ENCODE results near the gene CCL14. TPM values are rescaled to one million over a fixed set of nuclear protein-coding genes. Genes with fewer than 3 reads are reported as not detected.
"Not testable (repeated sequence)": the region's sequence is repeated elsewhere in the genome, so short reads cannot be mapped to it uniquely, and the experiment has no call there.

Gene CCL14
- not detected for total RNA-seq

DNA sequence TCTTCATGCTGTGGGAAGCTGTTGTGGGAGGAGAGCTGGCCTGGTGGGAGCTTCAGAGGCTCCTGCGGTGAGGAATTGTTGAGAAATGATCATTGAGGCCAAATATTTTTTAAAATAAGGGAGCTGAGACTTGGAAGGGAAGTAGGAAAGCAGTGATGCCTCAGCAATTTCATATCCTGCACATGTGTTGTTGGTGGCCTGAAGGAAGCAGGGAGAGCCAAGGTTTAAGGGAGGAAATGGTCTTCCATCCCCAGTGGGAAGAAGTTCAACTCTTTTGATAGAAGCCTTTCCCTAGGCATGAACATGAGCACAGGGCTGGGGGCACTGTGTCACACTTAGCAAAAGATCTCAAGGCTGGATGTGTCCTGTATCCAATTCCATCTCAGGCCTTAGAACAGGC is at the start of gene CCL14:
CCL14 (minus strand) TSS at position 87 of the 400 bp plus-strand sequence; CDS start at position 7, 80 bp downstream.
- no peak for DNase-seq

DNA sequence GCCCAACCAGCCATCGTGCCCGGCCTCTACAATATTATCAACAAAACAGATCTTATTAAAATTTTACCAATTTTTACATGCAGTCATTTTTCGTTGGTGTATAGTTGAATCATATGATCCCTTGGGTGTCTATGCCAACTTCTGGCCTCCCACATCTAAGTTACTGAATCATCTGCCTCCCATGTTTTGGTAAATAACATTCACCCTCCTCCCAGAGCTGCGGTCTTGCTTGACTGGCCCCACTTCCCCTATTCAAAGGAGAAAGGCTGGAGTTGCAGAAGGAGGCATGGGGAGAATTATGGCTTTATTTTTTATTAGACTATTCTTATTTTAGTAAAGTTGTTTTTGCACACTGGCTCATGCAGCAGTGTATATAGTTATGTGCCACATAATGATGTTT is 49.7 kb upstream of the CCL14 start:
- DNase-seq = no peak

DNA sequence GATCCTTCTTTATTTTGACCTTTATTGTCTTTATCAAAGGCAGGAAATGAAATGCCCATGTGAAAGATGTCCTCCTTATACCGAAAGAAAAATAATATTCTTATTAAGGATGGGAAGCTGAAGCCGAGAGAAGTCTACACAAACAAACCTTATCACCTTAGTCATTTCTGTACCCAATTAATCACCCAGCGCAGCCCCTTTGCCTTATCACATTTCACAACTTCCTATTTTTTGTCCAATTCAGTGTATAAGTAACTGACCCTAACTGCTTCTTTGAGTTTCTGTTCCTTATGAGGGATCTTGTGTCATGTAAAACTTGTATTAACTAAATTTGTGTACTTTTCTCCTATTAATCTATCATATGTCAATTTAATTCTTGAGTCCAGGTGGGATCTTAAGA is 47.6 kb upstream of the CCL14 start:
- DNase-seq = no peak

DNA sequence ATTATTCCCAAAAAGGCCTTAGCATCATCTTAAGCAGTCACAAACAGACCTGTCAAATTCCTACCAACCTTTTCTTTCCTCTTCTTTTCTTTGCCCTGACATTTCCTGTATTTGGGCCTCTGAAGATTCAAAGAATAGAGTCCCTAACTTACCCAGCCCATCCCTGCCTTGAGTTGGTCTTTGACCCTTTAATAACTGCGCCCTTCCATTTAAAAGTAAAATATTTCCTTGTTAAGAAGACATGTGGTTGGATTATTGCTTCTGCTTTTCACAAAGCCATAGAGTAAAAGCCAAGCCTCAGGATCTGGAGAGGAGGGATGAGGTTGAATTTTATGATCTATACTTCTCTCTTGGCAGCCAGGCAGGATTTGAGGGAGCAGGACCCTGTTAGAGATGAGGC is 44.4 kb upstream of the CCL14 start:
- DNase-seq = no peak

DNA sequence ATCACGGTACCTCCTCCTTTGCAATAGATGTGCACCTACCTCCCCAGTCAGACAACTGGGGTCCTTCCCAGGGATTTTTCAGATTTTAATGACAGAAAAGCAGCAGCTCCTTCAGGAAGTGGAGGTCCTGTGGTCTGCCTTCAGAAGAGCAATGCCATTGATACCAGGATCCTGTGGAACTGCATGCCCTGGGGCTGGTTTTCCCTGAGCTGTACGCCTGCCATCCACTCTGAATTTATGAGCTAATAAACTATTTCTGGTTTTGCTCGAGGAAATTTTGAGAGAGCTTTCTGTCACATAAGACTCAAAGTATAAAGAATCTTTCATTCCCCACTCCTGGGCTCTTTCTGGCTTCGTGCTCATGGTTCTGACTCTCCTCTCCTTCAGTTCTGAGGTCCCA is 41.2 kb upstream of the CCL14 start:
- DNase-seq = no peak

DNA sequence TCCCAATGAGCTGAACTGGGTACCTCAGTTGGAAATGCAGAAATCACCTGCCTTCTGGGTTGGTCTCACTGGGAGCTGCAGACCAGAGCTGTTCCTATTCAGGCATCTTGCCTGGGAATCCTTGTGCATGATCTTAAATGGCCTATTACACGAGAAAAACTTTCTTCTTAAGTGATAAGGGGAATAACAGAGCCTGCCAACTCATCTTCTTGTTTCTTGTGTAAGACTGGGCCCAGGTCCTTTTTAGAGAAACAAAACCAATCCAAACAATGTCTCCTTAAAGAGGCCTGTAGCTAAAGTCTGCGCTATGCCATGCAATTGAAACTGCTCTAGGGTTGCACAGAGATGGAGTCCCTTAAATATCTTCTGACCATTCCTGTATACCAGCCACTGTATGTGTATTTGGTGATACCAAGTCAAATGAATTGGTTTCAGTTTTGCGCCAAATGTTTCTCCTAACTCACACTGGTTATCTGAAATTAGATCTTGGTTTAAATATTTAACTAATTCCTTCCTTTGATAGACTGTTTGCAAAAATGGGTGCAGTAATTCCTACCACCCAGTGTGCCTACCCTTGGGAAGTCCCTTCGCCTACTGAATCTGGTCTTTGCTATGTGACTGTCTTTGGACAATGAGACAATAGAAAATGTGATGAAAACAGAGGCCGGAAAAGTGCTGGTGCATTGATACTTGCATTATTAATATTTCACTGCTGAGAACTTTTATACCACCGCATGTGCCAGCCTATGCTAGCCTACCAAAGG is 37.8 kb upstream of the CCL14 start:
- no peak for DNase-seq

DNA sequence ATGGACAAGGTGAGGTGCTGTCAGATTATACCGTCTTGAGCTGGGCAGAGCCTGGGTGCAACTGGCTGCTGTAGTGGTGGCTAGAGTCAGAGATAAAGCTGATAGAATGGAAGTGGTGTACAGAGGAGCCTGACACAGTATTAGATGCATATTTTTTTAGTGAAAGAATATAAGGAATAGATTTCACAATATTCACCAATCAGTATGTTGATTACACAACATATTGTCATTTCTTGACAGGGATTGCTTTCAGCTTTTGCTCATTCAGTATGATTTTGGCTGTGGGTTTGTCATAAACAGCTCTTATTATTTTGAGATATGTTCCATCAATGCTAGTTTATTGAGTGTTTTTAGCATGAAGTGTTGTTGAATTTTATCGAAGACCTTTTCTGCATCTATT is 32.9 kb upstream of the CCL14 start:
- no peak for DNase-seq

DNA sequence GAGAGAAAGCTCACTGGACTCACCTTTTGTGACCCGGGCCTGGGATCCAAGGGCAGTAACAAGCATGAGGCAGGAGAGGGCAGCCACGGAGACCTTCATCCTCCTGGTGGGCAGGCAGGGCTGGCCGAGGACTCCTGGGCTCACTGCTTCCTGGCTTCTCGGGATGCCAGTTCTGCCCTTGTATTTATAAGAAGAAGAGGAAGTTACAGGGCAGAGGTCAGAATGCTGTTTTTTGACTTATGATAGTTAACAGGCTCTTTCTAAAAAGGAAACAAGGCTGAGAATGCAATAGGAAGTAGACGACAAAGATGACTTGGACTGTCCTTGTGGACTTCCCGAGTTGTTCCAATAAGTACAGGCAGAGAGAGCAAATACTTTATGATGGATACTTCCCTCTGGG is 31.3 kb upstream of the CCL14 start, which contains the start of gene CCL23:
CCL23 (minus strand) TSS at position 174 of the 400 bp plus-strand sequence; CDS start at position 99, 75 bp downstream.
- DNase-seq = no peak

DNA sequence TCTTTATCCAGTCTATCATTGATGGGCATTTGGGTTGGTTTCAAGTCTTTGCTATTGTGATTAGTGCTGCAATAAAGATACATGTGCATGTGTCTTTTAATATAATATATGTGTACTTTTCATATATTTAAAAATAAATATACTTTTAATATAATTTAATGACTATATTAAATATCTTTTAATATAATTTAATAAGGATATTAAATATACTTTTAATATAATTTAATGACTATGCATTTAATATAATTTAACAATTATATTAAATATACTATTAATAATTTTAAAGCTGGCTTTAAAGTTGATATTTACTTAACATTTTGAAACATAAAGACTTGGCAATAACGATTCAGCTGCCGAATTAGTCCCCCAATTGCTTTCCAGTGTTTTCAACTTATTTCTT is 30.0 kb upstream of the CCL14 start:
- DNase-seq = no peak

DNA sequence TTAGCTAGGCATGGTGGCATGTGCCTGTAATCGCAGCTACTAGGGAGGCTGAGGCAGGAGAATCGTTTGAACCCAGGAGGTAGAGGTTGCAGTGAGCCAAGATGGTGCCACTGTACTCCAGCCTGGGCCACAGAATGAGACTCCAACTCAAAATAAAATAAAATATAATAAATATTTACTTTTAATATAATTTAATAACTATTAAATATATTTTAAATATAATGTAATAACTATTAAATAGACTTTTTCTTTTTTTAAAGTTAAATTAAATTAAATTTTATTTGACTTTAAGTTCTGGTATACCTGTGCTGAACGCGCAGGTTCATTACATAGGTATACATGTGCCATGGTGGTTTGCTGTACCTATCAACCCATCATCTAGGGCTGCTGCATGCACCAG is 29.4 kb upstream of the CCL14 start:
- DNase-seq = not testable (repeated sequence)

DNA sequence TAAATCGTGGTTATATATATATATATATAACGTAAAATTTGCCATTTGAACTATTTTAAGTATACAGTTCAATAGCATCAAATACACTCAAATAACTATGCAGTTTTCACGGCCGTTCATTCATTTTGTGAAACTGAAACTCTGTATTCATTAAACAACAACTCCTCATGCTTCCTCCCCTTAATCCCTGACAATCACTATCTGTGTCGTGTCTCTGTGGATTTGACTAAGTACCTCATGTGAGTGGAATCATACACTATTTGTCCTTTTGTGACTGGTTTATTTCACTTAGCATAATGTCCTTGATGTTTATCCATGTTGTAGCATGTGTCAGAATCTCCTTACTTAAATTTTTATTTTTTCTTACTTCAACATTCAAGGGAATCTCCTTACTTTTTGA is 28.4 kb upstream of the CCL14 start:
- no peak for DNase-seq

DNA sequence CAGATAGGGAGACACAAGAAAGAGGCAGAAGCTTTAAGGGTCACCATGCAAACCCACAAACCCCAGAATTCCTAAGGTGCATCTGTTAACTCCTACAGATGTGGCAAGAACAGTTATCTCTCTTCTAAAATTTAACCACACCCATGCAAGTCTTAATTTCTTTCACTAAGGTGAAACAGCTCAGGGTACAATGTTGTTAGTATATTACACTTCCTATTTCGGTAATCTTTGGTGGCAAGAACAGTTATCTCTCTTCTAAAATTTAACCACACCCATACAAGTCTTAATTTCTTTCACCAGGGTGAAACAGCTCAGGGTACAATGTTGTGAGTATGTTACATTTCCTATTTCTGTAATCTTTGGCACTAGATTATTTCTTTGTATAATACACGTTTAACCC is 24.7 kb upstream of the CCL14 start:
- no peak for DNase-seq

DNA sequence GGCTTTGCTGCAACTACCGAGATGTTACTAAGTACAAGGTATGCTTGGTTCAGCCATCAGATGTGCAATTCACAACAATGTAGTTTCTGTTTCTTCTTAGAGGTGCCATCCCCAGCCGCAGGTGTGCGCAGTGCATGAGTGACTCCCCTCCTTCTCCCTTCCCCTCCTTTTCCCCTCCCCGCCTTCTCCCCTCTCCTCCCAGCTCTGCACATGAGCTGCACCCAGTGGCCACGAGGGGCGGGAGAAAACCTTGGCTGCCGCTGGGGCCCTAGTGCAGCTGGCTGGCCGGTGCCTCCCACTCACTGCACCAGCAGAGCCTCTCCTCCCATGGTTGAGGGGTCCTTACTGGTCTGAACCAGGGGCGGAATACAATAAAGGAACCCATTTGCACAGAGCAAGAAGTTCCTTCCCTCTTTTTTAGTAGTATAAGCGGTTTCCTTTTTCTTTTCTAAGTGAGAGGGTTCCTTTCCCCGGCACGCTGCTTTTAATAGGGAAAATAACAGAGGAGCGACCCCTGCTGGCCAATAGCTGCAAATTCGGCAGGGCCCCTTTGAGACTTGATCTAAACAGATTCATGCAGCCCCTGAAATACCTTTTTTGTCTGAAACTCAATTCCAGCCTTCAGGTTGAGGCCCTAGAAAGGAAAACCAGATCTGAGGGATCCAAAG is 22.6 kb upstream of the CCL14 start:
- no peak for DNase-seq

DNA sequence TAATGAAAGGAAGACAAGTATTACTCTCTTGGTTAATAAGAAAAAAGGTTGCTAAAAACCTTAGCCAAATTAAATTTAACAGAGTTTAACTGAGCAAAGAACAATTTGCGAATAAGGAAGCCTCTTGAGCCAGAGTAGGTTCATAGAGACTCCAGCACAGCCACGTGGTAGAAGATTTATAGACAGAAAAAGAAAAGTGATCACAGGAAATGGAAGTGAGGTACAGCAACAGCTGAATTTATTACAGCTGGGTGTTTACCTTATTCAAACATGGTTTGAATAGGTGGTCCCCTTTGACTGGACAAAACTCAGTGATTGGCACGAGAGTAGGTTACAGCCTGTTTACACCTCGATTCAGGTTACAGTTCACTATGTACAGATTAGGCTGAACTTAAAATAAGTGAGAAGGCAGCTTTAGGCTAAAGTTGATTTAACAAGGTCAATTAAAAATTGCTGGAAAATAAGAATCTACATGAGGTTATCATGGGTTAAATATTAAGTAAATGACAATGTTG is 18.1 kb upstream of the CCL14 start:
- no peak for DNase-seq

DNA sequence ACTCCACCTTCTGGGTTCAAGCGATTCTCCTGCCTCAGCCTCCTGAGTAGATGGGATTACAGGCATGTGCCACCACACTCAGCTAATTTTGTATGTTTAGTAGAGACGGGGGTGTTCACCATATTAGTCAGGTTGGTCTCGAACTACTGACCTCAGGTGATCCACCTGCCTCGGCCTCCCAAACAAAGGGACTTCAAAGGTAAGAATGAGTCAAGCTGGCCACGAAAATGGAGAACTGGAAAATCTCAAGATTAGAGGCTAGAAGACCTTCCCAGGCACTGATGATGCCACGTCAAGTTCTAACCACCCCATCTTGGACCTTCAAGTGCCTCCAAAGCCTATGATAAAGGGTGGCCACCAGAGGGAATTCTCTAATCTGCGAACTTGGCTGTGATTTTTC is 16.1 kb upstream of the CCL14 start:
- no peak for DNase-seq

DNA sequence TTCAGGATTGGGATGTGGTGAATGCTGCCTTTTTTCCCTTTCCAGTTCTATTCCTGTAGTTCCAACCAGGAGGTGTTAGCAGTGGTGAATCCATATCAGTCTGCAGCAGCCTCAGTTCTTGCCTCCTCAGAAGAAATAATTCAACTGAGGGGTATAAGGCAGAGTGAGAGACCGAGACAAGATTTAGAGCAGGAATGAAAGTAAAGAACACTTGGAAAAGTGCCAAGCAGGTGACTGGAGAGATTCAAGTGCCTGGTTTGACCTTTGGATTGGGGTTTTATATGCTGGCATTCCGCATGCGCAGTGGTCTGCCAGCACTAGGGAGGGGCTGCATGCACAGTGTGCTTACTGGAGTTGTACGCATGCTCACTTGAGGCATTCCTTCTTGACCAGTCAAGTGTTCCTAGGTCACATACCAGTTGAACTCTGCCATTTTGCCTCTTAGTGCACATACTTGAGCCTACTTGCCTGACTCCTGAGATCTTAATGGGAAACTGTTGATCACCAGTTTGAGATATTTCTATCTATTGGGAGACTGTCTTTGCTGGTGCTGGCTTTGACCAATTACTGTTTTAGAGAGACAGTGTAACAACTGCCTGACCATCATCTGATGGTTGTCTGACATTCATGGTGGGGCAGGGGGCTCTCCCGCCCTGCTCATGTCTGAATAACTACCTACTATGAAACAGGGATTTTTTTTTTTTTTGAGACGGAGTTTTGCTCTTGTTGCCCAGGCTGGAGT is 15.5 kb upstream of the CCL14 start:
- no peak for DNase-seq

DNA sequence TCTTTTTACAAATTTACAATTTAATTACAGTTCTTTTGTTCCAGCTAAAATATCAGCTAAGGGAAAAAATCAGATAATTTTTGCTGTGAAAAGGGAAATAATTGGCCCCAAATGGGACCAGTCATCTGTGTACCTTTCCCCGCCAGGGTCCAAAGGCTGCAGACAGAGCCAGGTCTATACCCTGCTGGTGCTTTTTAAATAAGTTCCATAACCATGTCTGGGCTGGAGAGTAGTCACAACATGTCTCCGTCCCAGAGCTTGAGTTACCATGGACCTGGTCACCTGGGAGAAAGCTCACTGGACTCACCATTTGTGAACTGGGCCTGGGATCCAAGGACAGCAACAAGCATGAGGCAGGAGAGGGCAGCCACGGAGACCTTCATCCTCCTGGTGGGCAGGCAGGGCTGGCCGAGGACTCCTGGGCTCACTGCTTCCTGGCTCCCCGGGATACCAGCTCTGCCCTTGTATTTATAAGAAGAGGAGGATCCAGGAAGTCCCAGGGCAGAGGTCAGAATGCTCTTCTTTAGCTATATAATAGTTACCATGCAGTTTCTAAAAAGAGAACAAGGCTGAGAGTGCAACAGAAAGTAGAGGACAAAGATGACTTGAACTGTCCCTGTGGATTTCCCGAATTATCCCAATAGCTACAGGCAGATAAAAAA is 14.7 kb upstream of the CCL14 start, which contains the start of gene CCL15:
CCL15 (minus strand) TSS at position 444 of the 662 bp plus-strand sequence; CDS start at position 383, 61 bp downstream.
- no peak for DNase-seq

DNA sequence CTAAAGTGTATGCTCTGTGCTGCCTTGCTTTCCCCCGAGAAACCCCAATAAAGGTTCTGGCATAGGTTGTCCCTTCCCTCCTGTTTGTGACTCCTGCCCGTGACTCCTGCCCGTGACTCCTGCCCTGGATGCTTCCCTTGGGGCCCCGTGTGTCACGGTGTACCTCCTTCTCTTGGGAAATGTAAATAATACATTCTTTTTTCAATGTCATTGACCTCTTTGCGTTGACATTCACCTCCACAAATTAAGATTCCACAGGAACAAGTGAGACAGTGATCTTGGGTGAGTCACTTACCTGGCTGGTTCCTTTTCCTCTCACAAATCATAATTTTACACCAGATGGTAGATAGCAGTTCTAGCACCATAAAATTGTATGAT is 14.2 kb upstream of the CCL14 start:
- no peak for DNase-seq

DNA sequence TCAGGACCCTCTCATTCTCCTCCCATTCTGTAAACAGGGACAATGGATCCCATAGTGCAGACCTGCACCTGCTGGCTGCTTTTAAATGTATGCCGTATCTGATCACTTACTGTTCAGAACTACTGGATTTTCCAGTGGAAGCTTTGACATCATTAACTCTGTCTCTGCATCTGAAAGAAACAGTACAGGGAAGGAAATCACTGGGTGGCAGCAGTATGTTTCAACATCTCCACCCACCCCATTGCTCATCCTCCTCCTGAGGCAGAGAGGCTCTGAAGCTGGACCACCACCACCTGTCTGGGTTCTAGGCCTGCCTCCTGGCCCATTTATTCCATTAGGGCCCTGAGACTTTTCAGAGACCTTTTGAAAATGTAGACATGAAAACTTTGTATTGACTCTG is 12.2 kb upstream of the CCL14 start:
- no peak for DNase-seq

DNA sequence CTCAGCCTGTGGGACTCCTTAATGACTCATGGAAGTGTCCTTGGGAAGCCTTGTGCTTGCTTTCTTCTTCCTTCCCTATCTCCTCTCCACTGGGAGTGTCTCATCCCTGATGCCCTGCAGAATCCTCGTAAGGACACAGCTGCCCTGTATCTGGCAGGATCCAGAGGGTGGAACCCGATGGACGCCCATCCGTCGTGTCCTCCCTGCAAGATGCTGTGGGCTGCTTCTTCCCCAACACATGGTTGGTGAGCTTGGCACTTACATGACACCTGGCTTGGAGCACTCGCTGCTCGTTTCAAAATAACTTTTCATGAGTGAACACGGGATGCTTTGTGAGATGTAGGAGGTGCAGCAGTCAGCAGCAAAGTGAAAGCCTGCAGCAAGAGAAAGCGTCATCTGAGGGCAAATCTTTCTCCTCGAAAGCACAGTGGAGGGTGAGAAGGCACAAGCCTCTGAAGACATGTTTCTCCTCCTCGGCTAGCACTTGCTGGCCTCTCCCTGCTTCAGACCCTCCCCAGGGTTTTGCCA is 11.6 kb upstream of the CCL14 start:
- no peak for DNase-seq

DNA sequence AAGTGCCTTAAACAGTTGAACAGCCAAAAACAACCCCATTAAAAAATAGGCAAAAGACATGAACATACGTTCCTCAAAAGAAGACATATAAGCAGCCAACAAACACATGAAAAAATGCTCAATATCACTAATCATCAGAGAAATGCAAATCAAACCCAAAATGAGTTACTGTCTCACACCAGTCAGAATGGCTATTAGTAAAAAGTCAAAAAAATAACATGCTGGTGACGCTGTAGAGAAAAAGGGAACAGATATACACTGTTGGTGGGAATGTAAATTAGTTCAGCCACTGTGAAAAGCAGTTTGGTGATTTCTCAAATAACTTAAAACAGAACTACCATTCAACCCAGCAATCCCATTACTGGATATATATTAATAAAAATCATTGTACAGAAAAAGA is 8.8 kb upstream of the CCL14 start:
- DNase-seq = not testable (repeated sequence)

DNA sequence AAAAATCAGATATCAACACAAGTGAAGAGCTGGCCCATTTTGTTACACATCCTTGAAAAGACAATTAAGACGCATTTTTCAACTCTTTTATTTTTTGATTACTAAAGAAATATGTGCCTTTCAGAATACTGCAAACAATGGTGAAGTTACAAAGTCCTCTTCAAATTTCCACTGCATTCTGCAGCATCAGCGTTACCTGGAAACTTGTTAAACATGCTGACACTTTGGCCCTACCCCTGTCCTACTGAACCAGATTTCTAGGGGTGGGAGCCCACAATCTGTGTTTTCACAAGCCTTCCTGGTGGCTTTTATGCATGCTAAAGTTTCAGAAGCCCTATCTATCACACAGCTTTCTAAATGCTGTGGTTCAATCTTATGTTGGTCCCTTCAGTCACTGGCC is 4.5 kb upstream of the CCL14 start:
- no peak for DNase-seq
